HepG2 (cell line): ENCODE measurements around the gene RPTN. TPM values are rescaled to one million over a fixed set of nuclear protein-coding genes. Genes with fewer than 3 reads are reported as not detected.

Experiments used
- ATAC-seq: fragments of 200-7000 bp; cut with Tn5 transposase; 3 replicates; pipeline ENCODE4 v1.9.1; 2020; ENCODE audit warnings: mild to moderate bottlenecking, moderate library complexity
- BruUV-seq: library from RNA; stranded (reverse); fragments of 400-500 nt; replicated peaks from 2 replicates; lab custom pipeline; 2021; lab: Mats Ljungman, UMichigan
- CTCF ChIA-PET: fragments of 300-600 bp; formaldehyde crosslinking; extraction: SDS; loops from one replicate; lab custom pipeline; 2021; ENCODE audit warnings: low total read pairs, inconsistent platforms, low intra/inter-chr PET ratio; lab: Yijun Ruan, JAX
- POLR2A ChIA-PET: fragments of 350-600 bp; sonication (Branson Sonifier 250); formaldehyde crosslinking; loops from one replicate; lab custom pipeline; 2020; ENCODE audit warnings: antibody characterized with exemption, inconsistent platforms; lab: Yijun Ruan, JAX
- DNase-seq: peaks from one replicate; pipeline ENCODE4 v3.0.0-alpha.2; 2015; ENCODE audit warnings: low spot score
- FAIRE-seq: peaks from 3 replicates; lab custom pipeline; 2011; peaks lifted over from hg19 to GRCh38; lab: Jason Lieb, UNC
- H2AFZ ChIP-seq: one replicate; pipeline ENCODE4 v1.6.1; 2011; ENCODE audit warnings: low read length, inconsistent platforms
- H3K27ac ChIP-seq: fragments of 300-600 bp; 3 replicates; pipeline ENCODE4 v1.8.0; 2011; ENCODE audit warnings: mixed run types, mild to moderate bottlenecking, mixed read lengths, low read length, inconsistent platforms; ENCODE audit not compliant: insufficient read depth; ENCODE audit errors: extremely low read length
- H3K27me3 ChIP-seq, 2 experiments: fragments of 200-600 bp in 1 of 2; 2 replicates in 1 of 2; 3 replicates in 1 of 2; pipeline versions ENCODE4 v1.6.0 to v1.8.0; 2011; ENCODE audit warnings: low read length in 2 of 2, mild to moderate bottlenecking in 2 of 2, moderate library complexity in 2 of 2, inconsistent platforms in 1 of 2; ENCODE audit not compliant: insufficient read depth in 2 of 2, control insufficient read depth in 1 of 2
- H3K36me3 ChIP-seq, 2 experiments: fragments of 200-600 bp in 1 of 2; replicated peaks in 1 of 2; 2 replicates in 1 of 2; 3 replicates in 1 of 2; pipeline versions ENCODE4 v1.5.1 to v1.8.0; 2011; ENCODE audit warnings: low read length in 2 of 2, inconsistent platforms in 1 of 2; ENCODE audit not compliant: insufficient read depth in 2 of 2, control insufficient read depth in 1 of 2
- H3K4me1 ChIP-seq: 2 replicates; pipeline ENCODE4 v1.5.1; 2012; ENCODE audit warnings: low read length, inconsistent platforms; ENCODE audit not compliant: insufficient read depth
- H3K4me2 ChIP-seq: 2 replicates; pipeline ENCODE4 v1.6.0; 2011; ENCODE audit warnings: low read depth, low read length, inconsistent platforms
- H3K4me3 ChIP-seq, 3 experiments: fragments of 200-600 bp in 1 of 3; sonication (generic), shearing (Covaris generic) in 1 of 3; replicated peaks in 1 of 3; 2 replicates each; pipeline ENCODE4 v1.5.1; 2011 to 2016; ENCODE audit warnings: low read length in 3 of 3, inconsistent platforms in 2 of 3, low read depth in 2 of 3, mild to moderate bottlenecking in 2 of 3, control low read depth in 1 of 3, mixed read lengths in 1 of 3; ENCODE audit not compliant: insufficient read depth in 1 of 3
- H3K79me2 ChIP-seq: one replicate; pipeline ENCODE4 v1.6.1; 2011; ENCODE audit warnings: low read length, inconsistent platforms; ENCODE audit not compliant: insufficient read depth
- H3K9ac ChIP-seq: 2 replicates; pipeline ENCODE4 v1.6.0; 2011; ENCODE audit warnings: mild to moderate bottlenecking, low read depth, low read length, inconsistent platforms; ENCODE audit not compliant: insufficient read depth
- H3K9me3 ChIP-seq: 2 replicates; pipeline ENCODE4 v1.5.1; 2012; ENCODE audit warnings: mild to moderate bottlenecking, low read length
- H4K20me1 ChIP-seq: 2 replicates; pipeline ENCODE4 v1.6.0; 2011; ENCODE audit warnings: inconsistent platforms, mild to moderate bottlenecking, low read length, moderate library complexity; ENCODE audit not compliant: insufficient read depth
- ASH2L ChIP-seq: fragments of 300-600, 200-600 bp; sonication (generic); IDR thresholded peaks from 2 replicates; pipeline ENCODE4 v1.7.0; 2017; ENCODE audit warnings: low read depth, mild to moderate bottlenecking, moderate library complexity, mixed read lengths, low read length; ENCODE audit not compliant: insufficient read length
- CC2D1A ChIP-seq: sonication (generic); formaldehyde crosslinking; IDR thresholded peaks from 2 replicates; pipeline ENCODE4 v1.8.1; 2023; ENCODE audit warnings: mild to moderate bottlenecking, missing genetic modification reagents
- KLF9 ChIP-seq: IDR thresholded peaks from 2 replicates; pipeline ENCODE4 v1.6.1; 2016; ENCODE audit warnings: low read depth
- NPAS2 ChIP-seq: sonication (generic); formaldehyde crosslinking; IDR thresholded peaks from 2 replicates; pipeline ENCODE4 v1.8.0; 2022; ENCODE audit warnings: mild to moderate bottlenecking, missing genetic modification reagents, borderline replicate concordance
- TARDBP ChIP-seq: sonication (generic); formaldehyde crosslinking; IDR thresholded peaks from 2 replicates; pipeline ENCODE4 v1.8.0; 2022; ENCODE audit warnings: mild to moderate bottlenecking, missing genetic modification reagents
- ZNF567 ChIP-seq: sonication (generic); formaldehyde crosslinking; IDR thresholded peaks from 2 replicates; pipeline ENCODE4 v1.8.1; 2023; ENCODE audit warnings: mild to moderate bottlenecking, missing genetic modification reagents, borderline replicate concordance
- WGBS: methylation state at CpG from one replicate; pipeline ENCODE4 v1.1.6; 2017; ENCODE audit warnings: low lambda C conversion rate; 5-methylcytosine and 5-hydroxymethylcytosine counted together
- in situ Hi-C: cut with HindIII; loops from 2 replicates; pipeline ENCODE4 v1.10.0; 2017; ENCODE audit warnings: low pct_unique_long_range_greater_than_20kb; ENCODE audit not compliant: extremely low pct_ligation_motif_present
- intact Hi-C: fragments of 100-400 bp; cut with micrococcal nuclease; formaldehyde crosslinking; loops from one replicate; pipeline ENCODE4 v1.10.0; 2022; ENCODE audit not compliant: unreplicated experiment
- polyA plus RNA-seq, 8 experiments: library from polyadenylated mRNA; depleted of rRNA in 3 of 8; stranded (reverse) in 7 of 8; unstranded in 1 of 8; fragments of >200 nt; fragmentation: Illumina TruSeq in 4 of 8; extraction: Trizol in 4 of 8; gene quantifications; 2 replicates each; pipeline versions ENCODE4 v1.2.1 to v1.2.3, GENCODE V29; 2011 to 2016; ENCODE audit warnings: low read depth in 4 of 8, missing spikeins in 1 of 8, mixed read lengths in 1 of 8; ENCODE audit not compliant: insufficient read depth in 1 of 8
- total RNA-seq, 5 experiments: library from RNA; depleted of rRNA; stranded (reverse); fragments of >200 nt; fragmentation: Illumina TruSeq; extraction: Trizol; gene quantifications; 2 replicates each; pipeline ENCODE4 v1.2.3, GENCODE V29; 2016; ENCODE audit warnings: low read depth in 1 of 5
- TF ChIP-seq, protein P1 (sequence below): sonication (generic); formaldehyde crosslinking; IDR thresholded peaks from 2 replicates; pipeline ENCODE4 v1.5.0; 2020; ENCODE audit warnings: mild to moderate bottlenecking, missing genetic modification reagents, moderate library complexity

RPTN gene
- total and polyA plus RNA-seq, 2 of the 13 experiments (the other 11 are each of a cell fraction or from before 2014, with no cell fraction given), result not detected

DNA sequence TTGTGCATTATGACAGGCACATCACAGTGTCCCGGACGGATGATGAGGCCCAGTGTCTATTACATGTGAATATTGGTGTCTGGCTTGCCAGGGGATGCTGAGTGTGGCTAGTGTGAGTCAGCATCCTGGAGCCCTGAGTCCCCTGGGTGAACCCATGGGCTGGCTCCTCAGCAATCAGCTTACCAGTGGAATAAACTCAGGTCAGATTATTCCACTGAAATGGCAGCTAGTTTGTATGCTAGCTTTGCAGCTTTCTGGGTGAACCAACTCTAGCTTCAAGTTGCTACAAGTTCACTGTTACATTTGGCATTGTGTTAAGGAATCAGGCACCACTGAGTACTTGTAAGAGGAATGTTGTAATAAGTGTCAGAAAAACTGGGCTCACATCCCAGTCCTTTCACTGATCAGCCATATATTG is 23.9 kb upstream of the RPTN start:
- TF ChIP-seq KLF9 (no peak), CC2D1A (CRISPR knock-in tag) (no peak), ZNF567 (CRISPR knock-in tag) (no peak), NPAS2 (no peak), ASH2L (no peak)
- TF ChIP-seq, all 625 proteins: peak for 0
- no peak overlapping the region for H3K4me2 ChIP-seq
- DNase-seq (no peak), ATAC-seq (no peak), FAIRE-seq (no peak)
- in situ Hi-C loops, result loop anchor here (10.0 kb wide), 1 partner anchor 262 kb away; no protein-coding TSS in a partner anchor
- BruUV-seq, result no TSS peak
- H3K4me3 ChIP-seq, result no peak overlapping the region
- no peaks in the 10 kb centered on the region for H3K9me3 ChIP-seq
- H4K20me1 ChIP-seq, result no peaks in the 10 kb centered on the region
- H3K9ac ChIP-seq, result no peak overlapping the region
- ChIA-PET POLR2A (no interaction called here), CTCF (no interaction called here)
- WGBS, result 0% methylated on average over 2 of the region's 2 CpGs
- H3K27ac ChIP-seq, result no peak overlapping the region
- H3K36me3 ChIP-seq, result no peaks in the 10 kb centered on the region
- H3K27me3 ChIP-seq, result no peaks in the 10 kb centered on the region; a peak in 2 of 5 replicates
- intact Hi-C loops, result no loop called here
- H3K79me2 ChIP-seq, result no peaks in the 10 kb centered on the region
- no peaks in the 10 kb centered on the region for H3K4me1 ChIP-seq
- no peak overlapping the region for H2AFZ ChIP-seq

DNA sequence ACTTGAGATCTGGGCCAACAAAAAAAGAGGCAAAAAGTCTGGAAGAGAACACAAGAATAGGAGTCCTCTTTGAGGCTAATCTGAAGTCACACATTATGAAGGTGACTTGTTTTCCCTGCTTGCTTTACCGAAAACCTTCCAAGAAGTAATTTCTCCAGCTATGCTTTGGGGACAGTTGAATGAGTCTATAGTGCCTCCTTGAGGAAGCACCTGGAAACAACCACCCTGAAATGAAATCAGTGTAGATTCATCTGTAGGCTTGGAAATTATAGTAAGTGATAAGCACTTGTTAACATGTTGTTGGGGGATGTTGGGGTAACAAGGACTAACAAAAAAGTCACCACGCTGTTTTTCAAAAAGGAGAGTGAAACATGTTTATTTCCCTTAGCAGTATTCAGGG is 23.4 kb upstream of the RPTN start:
- Histone ChIP-seq H3K4me2 (no peak overlapping the region), H2AFZ (no peak overlapping the region), H3K36me3 (no peaks in the 10 kb centered on the region), H3K9ac (no peak overlapping the region), H3K79me2 (no peaks in the 10 kb centered on the region)
- in situ Hi-C loops (loop anchor here (10.0 kb wide), 1 partner anchor 262 kb away; no protein-coding TSS in a partner anchor), intact Hi-C loops (no loop called here)
- no peak for ATAC-seq
- WGBS, result 33% methylated on average over 2 of the region's 2 CpGs
- TF ChIP-seq TARDBP (CRISPR knock-in tag), result no peak
- TF ChIP-seq, protein P1, sequence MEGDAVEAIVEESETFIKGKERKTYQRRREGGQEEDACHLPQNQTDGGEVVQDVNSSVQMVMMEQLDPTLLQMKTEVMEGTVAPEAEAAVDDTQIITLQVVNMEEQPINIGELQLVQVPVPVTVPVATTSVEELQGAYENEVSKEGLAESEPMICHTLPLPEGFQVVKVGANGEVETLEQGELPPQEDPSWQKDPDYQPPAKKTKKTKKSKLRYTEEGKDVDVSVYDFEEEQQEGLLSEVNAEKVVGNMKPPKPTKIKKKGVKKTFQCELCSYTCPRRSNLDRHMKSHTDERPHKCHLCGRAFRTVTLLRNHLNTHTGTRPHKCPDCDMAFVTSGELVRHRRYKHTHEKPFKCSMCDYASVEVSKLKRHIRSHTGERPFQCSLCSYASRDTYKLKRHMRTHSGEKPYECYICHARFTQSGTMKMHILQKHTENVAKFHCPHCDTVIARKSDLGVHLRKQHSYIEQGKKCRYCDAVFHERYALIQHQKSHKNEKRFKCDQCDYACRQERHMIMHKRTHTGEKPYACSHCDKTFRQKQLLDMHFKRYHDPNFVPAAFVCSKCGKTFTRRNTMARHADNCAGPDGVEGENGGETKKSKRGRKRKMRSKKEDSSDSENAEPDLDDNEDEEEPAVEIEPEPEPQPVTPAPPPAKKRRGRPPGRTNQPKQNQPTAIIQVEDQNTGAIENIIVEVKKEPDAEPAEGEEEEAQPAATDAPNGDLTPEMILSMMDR, result peak; percentile 34
- TF ChIP-seq, all 625 proteins: peak for 1
- H3K27ac ChIP-seq, result no peak overlapping the region
- no peaks in the 10 kb centered on the region for H3K9me3 ChIP-seq
- no peaks in the 10 kb centered on the region for H3K4me1 ChIP-seq
- H3K4me3 ChIP-seq, result no peak overlapping the region
- ChIA-PET CTCF (no interaction called here), POLR2A (no interaction called here)
- DNase-seq (no peak), FAIRE-seq (no peak)
- H3K27me3 ChIP-seq, result no peaks in the 10 kb centered on the region; a peak in 2 of 5 replicates
- BruUV-seq, result no TSS peak
- H4K20me1 ChIP-seq, result no peaks in the 10 kb centered on the region
